Activated CD4-positive, CD25-positive, alpha-beta regulatory T cell (primary cell): ENCODE data around the gene MAP2K1.
"Not testable (repeated sequence)": the region's sequence is repeated elsewhere in the genome, so short reads cannot be mapped to it uniquely, and the experiment has no call there.

ENCODE experiments used
- DNase-seq, 4 experiments: peaks; one replicate each; lab custom pipeline; 2025; lab: John Stamatoyannopoulos, UW

The MAP2K1 gene

GRCh38 chr15:66476535-66476934 is 89.8 kb downstream of the MAP2K1 start:
- DNase-seq: no peak

- no peak for DNase-seq
These were observed 90.3 kb downstream of the MAP2K1 start for GRCh38 chr15:66477011-66477410.

- DNase-seq: no peak
These were observed 93.6 kb downstream of the MAP2K1 start for GRCh38 chr15:66480267-66480666.

- DNase-seq: no peak
These were observed 94.6 kb downstream of the MAP2K1 start for GRCh38 chr15:66481107-66481856.

GRCh38 chr15:66482539-66482938 is 95.8 kb downstream of the MAP2K1 start:
- DNase-seq: no peak

- no peak for DNase-seq
These were observed 96.4 kb downstream of the MAP2K1 start for GRCh38 chr15:66483131-66483566.

- no peak for DNase-seq
These were observed 97.9 kb downstream of the MAP2K1 start for GRCh38 chr15:66484539-66485112.

GRCh38 chr15:66486887-66487286 is 100.2 kb downstream of the MAP2K1 start:
- DNase-seq: no peak

- DNase-seq: no peak
These were observed 101.8 kb downstream of the MAP2K1 start for GRCh38 chr15:66488525-66488924.

GRCh38 chr15:66489179-66489791 is 102.6 kb downstream of the MAP2K1 start:
- no peak for DNase-seq

- DNase-seq: no peak
These were observed 105.1 kb downstream of the MAP2K1 start for GRCh38 chr15:66491846-66492245.

- no peak for DNase-seq
These were observed 107.5 kb downstream of the MAP2K1 start for GRCh38 chr15:66494262-66494661.

GRCh38 chr15:66496951-66497501 is 110.3 kb downstream of the MAP2K1 start:
- DNase-seq: no peak

GRCh38 chr15:66497502-66498455 is 111.1 kb downstream of the MAP2K1 start, which contains the start of gene SNAPC5:
Gene SNAPC5 (minus strand): TSS chr15:66497762. CDS start chr15:66497731, 31 bp downstream.
- DNase-seq: peak; percentile 96 to 98 (median 97)

GRCh38 chr15:66498501-66499386 is 112.0 kb downstream of the MAP2K1 start:
- no peak for DNase-seq

- DNase-seq: not testable (repeated sequence)
These were observed 113.6 kb downstream of the MAP2K1 start for GRCh38 chr15:66500346-66500745.

GRCh38 chr15:66502491-66502890 is 115.8 kb downstream of the MAP2K1 start:
- DNase-seq: no peak

- DNase-seq: not testable (repeated sequence)
These were observed 116.4 kb downstream of the MAP2K1 start for GRCh38 chr15:66503041-66503648.

- no peak for DNase-seq
These were observed 117.3 kb downstream of the MAP2K1 start for GRCh38 chr15:66503780-66504562.
